ENCODE measurements around the gene SYCE3. TPM values are rescaled to one million over a fixed set of nuclear protein-coding genes. Genes with fewer than 3 reads are reported as not detected.

The SYCE3 gene
- polyA plus RNA-seq, 1 of the 3 experiments (the other 2 are of a cell fraction): 3.6 TPM

DNA sequence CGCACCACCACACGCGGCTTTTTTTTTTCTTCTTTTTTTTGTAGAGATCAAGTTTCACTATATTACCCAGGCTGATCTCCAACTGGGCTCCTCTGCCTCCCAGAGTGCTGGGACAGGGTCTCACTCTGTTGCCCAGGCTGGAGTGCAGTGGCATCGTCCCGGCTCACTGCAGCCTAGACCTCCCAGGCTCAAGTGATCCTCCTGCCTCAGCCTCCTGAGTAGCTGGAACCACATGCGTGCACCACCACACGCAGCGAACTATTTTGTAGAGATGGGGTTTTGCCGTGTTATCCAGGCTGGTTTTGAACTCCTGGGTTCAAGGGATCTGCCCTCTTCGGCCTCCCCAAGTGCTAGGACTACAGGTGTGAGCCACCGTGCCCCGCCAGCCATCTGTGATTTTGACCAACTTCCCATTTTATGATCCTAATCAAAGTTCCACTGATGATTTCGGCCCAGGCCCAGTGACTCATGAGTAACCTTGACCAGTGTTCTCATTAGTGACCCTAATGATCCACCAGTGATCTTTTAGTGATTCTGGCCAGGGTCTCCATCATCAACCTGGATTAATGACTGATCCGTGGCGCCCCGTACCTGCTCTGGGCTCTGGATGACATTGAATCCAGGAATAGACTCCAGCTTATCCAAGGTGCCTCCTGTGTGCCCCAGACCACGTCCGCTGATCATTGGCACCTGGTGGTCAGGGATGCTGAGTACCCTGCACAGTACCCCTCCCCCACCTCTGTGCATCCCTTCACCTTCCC lies 34.6 kb downstream of the SYCE3 start:
- CTCF ChIA-PET: interaction anchor here (0.6 to 2.4 kb wide), 8 partner anchors 10 to 37 kb away, joined by 3 to 13 read pairs (median 3); partner anchors contain the start of genes LMF2 and SYCE3
- H3K36me3 ChIP-seq (replicated peaks in 1 of 2; ENCODE audit: control insufficient read depth in 1 of 2, insufficient read depth in 2 of 2, low read length in 1 of 2): peaks cover 0 to 9% of the 10 kb centered on the region in 2 experiments
- H3K79me2 ChIP-seq (ENCODE audit: insufficient read depth): peaks cover 15% of the 10 kb centered on the region
- H3K27me3 ChIP-seq (ENCODE audit: insufficient read depth): no peaks in the 10 kb centered on the region
- WGBS (ENCODE audit: low lambda C conversion rate): 94% methylated on average over 13 of the region's 18 CpGs
- H3F3A ChIP-seq (replicated peaks; ENCODE audit: insufficient read depth): peaks cover 19% of the 10 kb centered on the region
- no peak overlapping the region for H2AFZ ChIP-seq (ENCODE audit: low read depth)
- no peak overlapping the region for H3K4me2 ChIP-seq
- DNase-seq: no peak
- H3K9me2 ChIP-seq: no peaks in the 10 kb centered on the region
- TF ChIP-seq POLR2AphosphoS5 (IDR thresholded peaks at IDR 0.05; ENCODE audit: low read depth, low read length): no peak
- TF ChIP-seq RCOR1 (IDR thresholded peaks at IDR 0.05; ENCODE audit: low read length): no peak
- TF ChIP-seq SIN3A (IDR thresholded peaks at IDR 0.05; ENCODE audit: borderline replicate concordance, low read depth, low read length): no peak
- TF ChIP-seq ELF1 (IDR thresholded peaks at IDR 0.05): no peak
- no peak for TF ChIP-seq EZH2phosphoT487 (IDR thresholded peaks at IDR 0.05; ENCODE audit: borderline replicate concordance, low read depth)
- TF ChIP-seq CHD2 (IDR thresholded peaks at IDR 0.05; ENCODE audit: low read length, partially characterized antibody): no peak
- TF ChIP-seq, protein P1, sequence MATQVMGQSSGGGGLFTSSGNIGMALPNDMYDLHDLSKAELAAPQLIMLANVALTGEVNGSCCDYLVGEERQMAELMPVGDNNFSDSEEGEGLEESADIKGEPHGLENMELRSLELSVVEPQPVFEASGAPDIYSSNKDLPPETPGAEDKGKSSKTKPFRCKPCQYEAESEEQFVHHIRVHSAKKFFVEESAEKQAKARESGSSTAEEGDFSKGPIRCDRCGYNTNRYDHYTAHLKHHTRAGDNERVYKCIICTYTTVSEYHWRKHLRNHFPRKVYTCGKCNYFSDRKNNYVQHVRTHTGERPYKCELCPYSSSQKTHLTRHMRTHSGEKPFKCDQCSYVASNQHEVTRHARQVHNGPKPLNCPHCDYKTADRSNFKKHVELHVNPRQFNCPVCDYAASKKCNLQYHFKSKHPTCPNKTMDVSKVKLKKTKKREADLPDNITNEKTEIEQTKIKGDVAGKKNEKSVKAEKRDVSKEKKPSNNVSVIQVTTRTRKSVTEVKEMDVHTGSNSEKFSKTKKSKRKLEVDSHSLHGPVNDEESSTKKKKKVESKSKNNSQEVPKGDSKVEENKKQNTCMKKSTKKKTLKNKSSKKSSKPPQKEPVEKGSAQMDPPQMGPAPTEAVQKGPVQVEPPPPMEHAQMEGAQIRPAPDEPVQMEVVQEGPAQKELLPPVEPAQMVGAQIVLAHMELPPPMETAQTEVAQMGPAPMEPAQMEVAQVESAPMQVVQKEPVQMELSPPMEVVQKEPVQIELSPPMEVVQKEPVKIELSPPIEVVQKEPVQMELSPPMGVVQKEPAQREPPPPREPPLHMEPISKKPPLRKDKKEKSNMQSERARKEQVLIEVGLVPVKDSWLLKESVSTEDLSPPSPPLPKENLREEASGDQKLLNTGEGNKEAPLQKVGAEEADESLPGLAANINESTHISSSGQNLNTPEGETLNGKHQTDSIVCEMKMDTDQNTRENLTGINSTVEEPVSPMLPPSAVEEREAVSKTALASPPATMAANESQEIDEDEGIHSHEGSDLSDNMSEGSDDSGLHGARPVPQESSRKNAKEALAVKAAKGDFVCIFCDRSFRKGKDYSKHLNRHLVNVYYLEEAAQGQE (IDR thresholded peaks at IDR 0.05; ENCODE audit: low read depth, low read length): no peak
- TF ChIP-seq, protein P2, sequence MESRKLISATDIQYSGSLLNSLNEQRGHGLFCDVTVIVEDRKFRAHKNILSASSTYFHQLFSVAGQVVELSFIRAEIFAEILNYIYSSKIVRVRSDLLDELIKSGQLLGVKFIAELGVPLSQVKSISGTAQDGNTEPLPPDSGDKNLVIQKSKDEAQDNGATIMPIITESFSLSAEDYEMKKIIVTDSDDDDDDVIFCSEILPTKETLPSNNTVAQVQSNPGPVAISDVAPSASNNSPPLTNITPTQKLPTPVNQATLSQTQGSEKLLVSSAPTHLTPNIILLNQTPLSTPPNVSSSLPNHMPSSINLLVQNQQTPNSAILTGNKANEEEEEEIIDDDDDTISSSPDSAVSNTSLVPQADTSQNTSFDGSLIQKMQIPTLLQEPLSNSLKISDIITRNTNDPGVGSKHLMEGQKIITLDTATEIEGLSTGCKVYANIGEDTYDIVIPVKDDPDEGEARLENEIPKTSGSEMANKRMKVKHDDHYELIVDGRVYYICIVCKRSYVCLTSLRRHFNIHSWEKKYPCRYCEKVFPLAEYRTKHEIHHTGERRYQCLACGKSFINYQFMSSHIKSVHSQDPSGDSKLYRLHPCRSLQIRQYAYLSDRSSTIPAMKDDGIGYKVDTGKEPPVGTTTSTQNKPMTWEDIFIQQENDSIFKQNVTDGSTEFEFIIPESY (IDR thresholded peaks at IDR 0.05; ENCODE audit: borderline replicate concordance, low read depth): no peak
- TF ChIP-seq JUND (IDR thresholded peaks at IDR 0.05): no peak
- TF ChIP-seq GATA2 (CRISPR knock-in tag; IDR thresholded peaks at IDR 0.05): no peak
- no peak for TF ChIP-seq MAX (IDR thresholded peaks at IDR 0.05; ENCODE audit: low read depth)
- no peak for TF ChIP-seq MEF2A (IDR thresholded peaks at IDR 0.05; ENCODE audit: borderline replicate concordance, low read depth)
- TF ChIP-seq, protein P3, sequence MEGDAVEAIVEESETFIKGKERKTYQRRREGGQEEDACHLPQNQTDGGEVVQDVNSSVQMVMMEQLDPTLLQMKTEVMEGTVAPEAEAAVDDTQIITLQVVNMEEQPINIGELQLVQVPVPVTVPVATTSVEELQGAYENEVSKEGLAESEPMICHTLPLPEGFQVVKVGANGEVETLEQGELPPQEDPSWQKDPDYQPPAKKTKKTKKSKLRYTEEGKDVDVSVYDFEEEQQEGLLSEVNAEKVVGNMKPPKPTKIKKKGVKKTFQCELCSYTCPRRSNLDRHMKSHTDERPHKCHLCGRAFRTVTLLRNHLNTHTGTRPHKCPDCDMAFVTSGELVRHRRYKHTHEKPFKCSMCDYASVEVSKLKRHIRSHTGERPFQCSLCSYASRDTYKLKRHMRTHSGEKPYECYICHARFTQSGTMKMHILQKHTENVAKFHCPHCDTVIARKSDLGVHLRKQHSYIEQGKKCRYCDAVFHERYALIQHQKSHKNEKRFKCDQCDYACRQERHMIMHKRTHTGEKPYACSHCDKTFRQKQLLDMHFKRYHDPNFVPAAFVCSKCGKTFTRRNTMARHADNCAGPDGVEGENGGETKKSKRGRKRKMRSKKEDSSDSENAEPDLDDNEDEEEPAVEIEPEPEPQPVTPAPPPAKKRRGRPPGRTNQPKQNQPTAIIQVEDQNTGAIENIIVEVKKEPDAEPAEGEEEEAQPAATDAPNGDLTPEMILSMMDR (IDR thresholded peaks at IDR 0.05): no peak
- no peak for TF ChIP-seq RFX5 (IDR thresholded peaks at IDR 0.05; ENCODE audit: low read length)
- peaks cover 7 to 34% of the 10 kb centered on the region in 2 experiments; a peak in 2 of 4 replicates for H3K4me1 ChIP-seq (ENCODE audit: control insufficient read depth in 1 of 2, insufficient read depth in 2 of 2, low read depth in 1 of 2, low read length in 1 of 2)
- H3K9ac ChIP-seq: no peak overlapping the region
- H3K9me3 ChIP-seq: no peaks in the 10 kb centered on the region
- H4K20me1 ChIP-seq (ENCODE audit: insufficient read depth): peaks cover 8% of the 10 kb centered on the region; the same call in 1 of the 2 replicates
- POLR2A ChIA-PET: interaction anchor here (0.6 to 0.7 kb wide), 2 partner anchors 72 to 177 kb away, joined by 3 to 4 read pairs; no protein-coding TSS in a partner anchor
- H3K27ac ChIP-seq (ENCODE audit: low read depth in 2 of 2, low read length in 1 of 2): no peak overlapping the region; a peak in 1 of 4 replicates
- H3K4me3 ChIP-seq (ENCODE audit: low read depth in 2 of 2, low read length in 1 of 2): no peak overlapping the region
